Esophagus (tissue), 2 donors: ENCODE results near the gene MYO9B. TPM values are rescaled to one million over a fixed set of nuclear protein-coding genes. Genes with fewer than 3 reads are reported as not detected.

Experiments
- H3K27ac ChIP-seq, 2 donors: one replicate each; pipeline ENCODE4 v1.5.1; 2013; ENCODE audit warnings: low read depth in 2 of 2, mild to moderate bottlenecking in 2 of 2, inconsistent platforms in 1 of 2, low read length in 1 of 2, moderate library complexity in 1 of 2
- H3K27me3 ChIP-seq, 2 donors: one replicate each; pipeline ENCODE4 v1.6.1; 2013; ENCODE audit warnings: low read length in 2 of 2, control low read depth in 1 of 2, mild to moderate bottlenecking in 1 of 2; ENCODE audit not compliant: insufficient read depth in 2 of 2, control insufficient read depth in 1 of 2
- H3K36me3 ChIP-seq, 2 donors: one replicate each; pipeline ENCODE4 v1.6.1; 2013; ENCODE audit warnings: low read length in 1 of 2; ENCODE audit not compliant: control insufficient read depth in 2 of 2, insufficient read depth in 2 of 2
- H3K4me1 ChIP-seq, 2 donors: one replicate each; pipeline ENCODE4 v1.6.1; 2013; ENCODE audit warnings: low read length in 1 of 2; ENCODE audit not compliant: control insufficient read depth in 2 of 2, insufficient read depth in 2 of 2
- H3K4me3 ChIP-seq, 2 donors: one replicate each; pipeline ENCODE4 v1.5.1; 2013; ENCODE audit warnings: low read length in 2 of 2, mild to moderate bottlenecking in 2 of 2, low read depth in 1 of 2, moderate library complexity in 1 of 2
- H3K9me3 ChIP-seq, 2 donors: one replicate each; pipeline ENCODE4 v1.6.1; 2013; ENCODE audit warnings: mild to moderate bottlenecking in 2 of 2, low read depth in 1 of 2, low read length in 1 of 2, moderate library complexity in 1 of 2; ENCODE audit not compliant: control insufficient read depth in 2 of 2, insufficient read depth in 1 of 2
- WGBS, 2 donors: extraction: QIAGEN DNeasy Blood & Tissue Kit; methylation state at CpG; one replicate each; pipeline ENCODE4 v1.1.7; 2013; 5-methylcytosine and 5-hydroxymethylcytosine counted together
- polyA plus RNA-seq, 2 donors: library from polyadenylated mRNA; stranded (reverse); fragments of 200-250 nt; gene quantifications; one replicate each; pipeline ENCODE4 v1.2.3, GENCODE V29; 2013
- donor health status: healthy with polysubstance abuse.
- donor health status: Bipolar disorder and iron deficiency.

MYO9B gene
- polyA plus RNA-seq, 2 donors = 24.2 to 41.2 TPM

DNA sequence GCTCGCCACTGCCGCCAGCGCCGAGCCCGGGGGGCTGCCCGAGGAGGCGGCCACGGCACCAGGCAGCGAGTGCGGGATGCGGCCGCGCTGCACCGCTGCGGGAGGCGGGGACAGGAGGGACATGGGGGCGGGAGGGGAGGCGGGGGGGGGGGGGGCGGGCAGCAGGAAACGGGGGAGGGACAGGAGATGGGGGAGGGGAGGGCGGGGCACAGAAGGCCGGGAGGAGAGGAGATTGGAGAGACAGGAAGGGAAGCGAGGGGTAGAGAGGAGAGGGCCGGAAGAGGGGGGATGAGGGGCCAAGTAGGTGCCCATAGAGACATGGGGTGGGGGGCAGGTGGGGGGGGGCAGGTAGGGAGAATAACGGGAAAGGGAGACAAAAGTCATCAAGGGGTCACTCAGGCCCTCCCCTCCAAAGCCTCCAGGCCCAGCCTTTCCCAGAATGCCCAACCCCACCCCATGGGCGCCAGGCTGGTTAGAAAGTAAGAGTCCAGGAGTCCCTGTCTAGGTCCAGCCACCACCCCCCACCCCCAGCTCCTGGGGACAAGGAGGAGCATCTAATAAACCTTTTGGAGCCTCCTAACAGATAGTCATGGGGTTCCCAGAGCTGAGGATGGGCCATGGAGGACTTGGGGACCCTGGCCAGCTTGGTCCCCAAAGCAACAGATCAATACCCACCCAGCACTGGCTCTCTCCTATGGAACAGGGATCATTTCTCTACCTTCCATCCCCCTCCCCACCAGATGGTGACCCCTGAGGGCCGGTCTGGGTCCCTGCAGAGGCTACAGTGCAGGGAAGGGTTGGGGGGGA is 160.6 kb downstream of the MYO9B start:
- WGBS, 2 donors = 7 to 37% methylated on average over 4 to 23 of the region's 27 CpGs
- peak overlapping the region; percentile 28 to 58 for H3K4me3 ChIP-seq
- peak overlapping the region; percentile 50 to 66 for H3K27ac ChIP-seq
- H3K4me1 ChIP-seq = peaks cover 7 to 9% of the 10 kb centered on the region in 2 donors
- H3K9me3 ChIP-seq = no peaks in the 10 kb centered on the region
- peaks cover 4 to 26% of the 10 kb centered on the region in 2 donors for H3K36me3 ChIP-seq
- H3K27me3 ChIP-seq = no peaks in the 10 kb centered on the region

DNA sequence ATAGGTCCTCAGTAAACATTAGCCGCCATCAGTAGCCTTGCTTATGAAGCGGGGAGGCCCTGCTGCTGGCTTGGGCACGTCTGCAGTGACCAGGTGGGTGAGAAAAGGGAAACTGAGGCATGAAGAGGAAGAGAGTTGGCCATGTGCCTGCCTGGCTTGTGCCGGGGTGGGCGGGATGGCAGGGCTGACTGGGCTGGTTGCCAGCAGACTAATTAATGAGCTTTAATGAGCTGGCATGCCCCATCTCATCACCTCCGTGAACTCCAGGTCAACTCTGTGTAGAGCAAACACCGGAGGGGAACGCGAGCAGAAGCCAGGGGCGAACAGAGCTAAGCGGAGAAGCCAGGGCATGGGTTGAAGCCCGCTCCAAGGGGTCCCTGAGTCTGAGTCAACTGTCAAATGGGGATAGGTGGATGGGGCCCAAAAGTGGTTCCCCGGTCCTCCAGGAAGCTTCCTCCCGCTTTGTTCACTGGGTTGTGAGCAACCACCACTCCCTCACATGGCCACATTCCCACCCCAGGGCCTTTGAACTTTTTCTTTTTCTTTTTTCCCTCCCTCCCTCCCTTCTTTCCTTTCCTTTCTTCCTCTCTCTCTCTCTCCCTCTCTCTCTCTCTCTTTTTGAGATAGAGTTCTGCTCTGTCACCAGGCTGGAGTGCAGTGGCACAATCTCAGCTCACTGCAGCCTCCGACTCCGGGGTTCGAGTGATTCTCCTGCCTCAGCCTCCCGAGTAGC is 161.4 kb downstream of the MYO9B start:
- H3K4me3 ChIP-seq = no peak overlapping the region
- no peaks in the 10 kb centered on the region for H3K27me3 ChIP-seq
- H3K36me3 ChIP-seq = peaks cover 4 to 24% of the 10 kb centered on the region in 2 donors
- H3K4me1 ChIP-seq = peaks cover 7 to 11% of the 10 kb centered on the region in 2 donors
- WGBS, 2 donors = 75 to 76% methylated on average over 18 of the region's 18 CpGs
- H3K27ac ChIP-seq = no peak overlapping the region
- H3K9me3 ChIP-seq = no peaks in the 10 kb centered on the region

DNA sequence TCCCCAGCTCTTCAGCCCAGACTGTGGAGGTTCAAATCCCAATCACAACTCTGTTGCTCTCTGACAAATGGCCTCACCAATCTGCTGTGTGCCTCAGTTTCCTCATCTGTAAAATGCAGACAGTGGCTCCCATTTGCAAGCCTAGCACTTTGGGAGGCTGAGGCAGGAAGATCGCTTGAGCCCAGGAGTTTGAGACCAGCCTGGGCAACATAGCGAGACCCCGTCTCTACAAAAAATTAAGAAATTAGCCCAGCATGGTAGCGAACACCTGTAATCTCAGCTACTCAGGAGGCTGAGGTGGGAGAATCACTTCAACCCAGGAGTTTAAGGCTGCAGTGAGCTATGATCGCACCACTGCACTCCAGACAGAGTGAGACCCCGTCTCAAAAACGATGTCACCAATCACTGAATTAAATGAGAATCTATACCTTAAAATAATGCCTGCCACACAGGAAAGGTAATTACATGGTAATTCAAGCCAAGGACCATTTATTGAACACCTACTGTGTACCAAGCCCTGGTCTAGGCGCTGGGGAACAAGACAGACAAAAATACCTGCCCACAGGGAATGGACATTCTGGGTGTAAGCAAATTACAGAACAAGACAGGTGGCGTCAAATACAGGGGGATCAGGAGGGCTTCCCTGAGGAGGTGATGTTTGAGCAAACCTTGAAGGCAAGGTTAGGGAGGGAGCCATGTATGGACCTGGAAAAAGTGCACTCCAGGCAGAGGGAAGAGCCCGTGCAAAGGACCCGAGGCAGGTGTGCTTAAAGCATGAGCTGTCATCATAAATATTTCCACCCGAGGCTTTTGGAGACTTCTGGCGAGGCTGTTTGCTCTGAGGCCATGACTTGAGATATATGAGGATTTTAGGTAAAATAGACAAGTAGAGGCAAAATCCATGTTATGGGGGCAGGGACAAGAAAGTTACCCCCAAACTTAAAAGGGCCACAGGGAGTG is 162.4 kb downstream of the MYO9B start:
- 88 to 94% methylated on average over 13 of the region's 13 CpGs for WGBS, 2 donors
- no peak overlapping the region for H3K27ac ChIP-seq
- no peaks in the 10 kb centered on the region for H3K27me3 ChIP-seq
- H3K36me3 ChIP-seq = peaks cover 4 to 18% of the 10 kb centered on the region in 2 donors
- no peaks in the 10 kb centered on the region for H3K9me3 ChIP-seq
- peaks cover 13 to 18% of the 10 kb centered on the region in 2 donors for H3K4me1 ChIP-seq
- H3K4me3 ChIP-seq = no peak overlapping the region

DNA sequence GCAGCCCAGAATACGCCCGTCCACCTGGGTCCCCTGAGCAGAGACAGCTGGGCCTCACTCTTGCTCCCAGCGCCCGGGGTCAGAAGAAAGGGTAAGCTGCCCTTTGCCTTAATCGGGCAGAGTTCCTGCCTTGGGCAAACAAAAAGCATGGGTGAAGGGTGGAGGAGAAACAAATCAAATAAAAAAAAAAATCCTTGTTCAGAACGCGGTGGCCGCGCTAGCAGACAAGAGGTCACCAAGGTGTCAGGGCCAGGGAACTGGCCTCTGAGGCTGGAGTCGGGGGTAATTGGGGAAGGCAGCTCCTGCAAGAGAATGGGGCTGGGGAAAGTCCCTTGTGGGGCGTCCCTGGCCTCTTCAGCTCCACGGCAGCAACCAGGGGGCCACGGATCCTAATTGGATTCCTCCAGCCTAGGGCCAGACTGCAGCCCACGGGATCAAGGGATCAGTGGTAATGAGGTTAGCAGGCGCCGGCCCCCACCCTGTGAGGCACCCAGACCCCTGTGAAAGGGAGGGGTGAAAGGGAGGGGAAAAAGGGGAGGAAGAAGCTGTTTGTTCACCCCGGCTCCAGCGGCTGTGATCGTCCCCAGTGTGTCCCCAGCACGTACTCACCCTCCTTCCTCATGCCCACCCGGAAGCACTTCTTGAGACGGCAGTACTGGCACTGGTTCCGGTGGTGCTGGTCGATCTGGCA is 164.6 kb downstream of the MYO9B start:
- peak overlapping the region in 1 of 2 donors; percentile 45 for H3K27ac ChIP-seq
- H3K27me3 ChIP-seq = no peaks in the 10 kb centered on the region
- H3K4me3 ChIP-seq = no peak overlapping the region
- no peaks in the 10 kb centered on the region for H3K9me3 ChIP-seq
- peaks cover 4 to 18% of the 10 kb centered on the region in 2 donors for H3K36me3 ChIP-seq
- H3K4me1 ChIP-seq = peaks cover 15% of the 10 kb centered on the region in 2 donors
- 58 to 75% methylated on average over 24 of the region's 24 CpGs for WGBS, 2 donors

DNA sequence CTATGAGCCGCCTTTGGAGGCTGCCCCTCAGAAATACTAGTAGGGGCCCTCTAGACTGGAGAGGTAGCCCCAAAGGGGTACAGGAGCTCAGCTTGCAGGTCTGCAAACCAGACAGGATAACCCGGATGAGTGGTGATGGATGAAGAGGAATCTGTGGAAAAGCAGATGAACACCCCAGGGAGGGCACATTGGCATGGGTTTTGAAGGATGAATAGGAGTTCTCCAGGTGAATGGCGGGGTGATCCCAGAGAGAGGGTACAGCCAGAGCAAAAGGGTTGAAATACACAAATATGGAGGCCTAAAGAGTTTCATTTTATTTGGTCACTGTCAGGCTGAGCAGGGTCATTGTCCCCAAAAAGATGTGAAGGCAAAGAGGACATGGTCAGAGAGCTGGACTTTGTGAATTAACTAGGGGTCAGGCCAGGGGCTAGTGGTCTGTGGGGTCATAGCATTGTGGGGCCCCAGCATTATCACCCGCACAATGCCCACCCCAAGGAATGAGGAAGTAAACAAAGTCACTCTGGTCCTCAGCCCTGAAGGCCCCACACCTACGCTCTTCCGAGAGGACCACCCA is 165.3 kb downstream of the MYO9B start:
- WGBS, 2 donors = 94 to 96% methylated on average over 6 of the region's 6 CpGs
- Histone ChIP-seq H3K27ac (peak overlapping the region in 1 of 2 donors; percentile 60), H3K9me3 (no peaks in the 10 kb centered on the region), H3K4me3 (no peak overlapping the region), H3K36me3 (peaks cover 4 to 18% of the 10 kb centered on the region in 2 donors), H3K27me3 (no peaks in the 10 kb centered on the region), H3K4me1 (peaks cover 14 to 15% of the 10 kb centered on the region in 2 donors)

DNA sequence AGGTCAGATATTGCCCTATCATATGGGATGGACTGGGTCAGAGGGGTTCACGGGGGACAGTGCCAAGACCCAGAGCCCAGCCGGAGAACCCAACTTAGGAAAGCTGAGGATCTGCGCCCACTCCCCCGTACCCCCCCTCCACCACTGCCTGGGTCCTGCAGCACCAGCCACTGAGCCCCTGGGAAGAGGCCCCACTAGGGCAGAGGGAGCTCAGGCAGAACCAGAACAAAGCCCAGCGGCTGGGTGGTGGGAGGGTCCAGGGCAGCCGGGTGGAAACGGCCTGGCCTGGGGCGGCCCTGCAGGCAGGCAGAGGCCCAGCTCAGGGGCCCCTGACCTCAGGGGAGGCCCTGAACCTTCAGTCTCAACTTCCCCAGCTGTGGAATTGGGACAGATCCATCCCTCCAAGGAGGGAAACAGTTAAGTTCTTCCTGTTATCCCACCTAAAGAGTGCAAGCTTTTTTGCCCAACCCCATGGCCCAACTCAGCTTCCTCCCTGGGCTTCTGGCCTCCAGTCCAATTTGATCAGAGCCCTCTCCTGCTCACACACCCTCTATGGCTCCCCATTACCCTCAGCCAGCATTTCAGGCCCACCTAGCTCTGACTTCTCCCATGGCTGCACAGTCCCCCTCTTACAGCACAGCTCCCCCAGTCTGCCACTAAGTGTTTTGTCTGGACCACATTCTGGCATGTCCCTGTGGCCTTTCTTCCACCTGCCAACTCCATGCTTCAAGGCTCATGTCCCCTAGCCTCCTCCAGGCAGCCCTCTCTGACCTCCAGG is 167.0 kb downstream of the MYO9B start:
- H3K27ac ChIP-seq = peak overlapping the region; percentile 83 to 95
- H3K27me3 ChIP-seq = no peaks in the 10 kb centered on the region
- H3K4me1 ChIP-seq = peaks cover 15% of the 10 kb centered on the region in 2 donors
- peak overlapping the region; percentile 91 to 94 for H3K4me3 ChIP-seq
- 63 to 67% methylated on average over 8 of the region's 8 CpGs for WGBS, 2 donors
- no peaks in the 10 kb centered on the region for H3K9me3 ChIP-seq
- H3K36me3 ChIP-seq = peaks cover 4 to 12% of the 10 kb centered on the region in 2 donors

- Histone ChIP-seq H3K9me3 (no peaks in the 10 kb centered on the region), H3K4me1 (peaks cover 15 to 20% of the 10 kb centered on the region in 2 donors), H3K36me3 (peaks cover 4 to 9% of the 10 kb centered on the region in 2 donors), H3K27ac (peak overlapping the region; percentile 83 to 95), H3K4me3 (peak overlapping the region; percentile 91 to 94), H3K27me3 (no peaks in the 10 kb centered on the region)
- 35 to 42% methylated on average over 8 of the region's 8 CpGs for WGBS, 2 donors
Measured at GRCh38 chr19:17243211-17243829, 167.7 kb downstream of the MYO9B start.
